CD4-positive, alpha-beta T cell treated with Interferon gamma for 1 hour (primary cell): ENCODE data around the gene TMEM176A.
"Not testable (repeated sequence)": the region's sequence is repeated elsewhere in the genome, so short reads cannot be mapped to it uniquely, and the experiment has no call there.

ENCODE experiments used
- DNase-seq: peaks from one replicate; pipeline ENCODE4 v3.0.0-alpha.2; 2020

Gene TMEM176A

DNA sequence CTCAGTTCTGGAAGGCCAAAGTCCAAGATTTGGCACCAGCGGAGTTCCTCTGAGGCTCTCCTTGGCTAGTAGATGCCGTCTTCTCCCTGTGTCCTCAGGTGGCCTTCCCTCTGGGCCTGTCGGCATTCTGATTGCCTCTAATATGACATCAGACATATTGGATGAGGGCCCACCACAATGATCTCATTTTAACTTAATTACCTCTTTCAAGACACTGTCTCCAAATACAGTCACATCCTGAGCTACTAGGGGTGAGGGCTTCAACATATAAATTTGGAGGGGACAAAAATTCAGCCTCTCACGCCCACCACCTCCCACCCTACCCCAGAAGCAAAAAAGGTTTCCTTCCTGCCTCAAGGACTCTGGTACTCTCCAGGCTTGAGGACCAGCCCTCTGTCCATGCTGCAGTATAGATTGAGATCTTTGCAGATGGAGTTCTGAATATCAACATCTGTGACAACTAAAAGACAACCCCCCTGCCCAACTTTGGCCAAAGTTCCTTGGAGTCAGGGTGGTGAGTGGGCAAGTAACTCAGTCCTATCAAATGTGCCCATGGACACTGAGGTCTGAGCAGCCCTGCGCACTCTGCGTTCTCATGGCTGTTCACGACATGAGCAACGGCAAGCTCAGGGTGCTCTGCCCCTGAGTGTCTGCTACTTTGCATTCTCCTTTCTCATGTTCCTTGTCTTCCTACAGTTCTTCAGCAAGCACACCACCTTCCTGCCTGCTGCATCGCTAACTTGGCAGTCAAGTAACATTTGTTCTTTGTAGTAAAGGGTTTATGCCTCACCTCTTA lies 11.9 kb upstream of the TMEM176A start:
- DNase-seq, result no peak

DNA sequence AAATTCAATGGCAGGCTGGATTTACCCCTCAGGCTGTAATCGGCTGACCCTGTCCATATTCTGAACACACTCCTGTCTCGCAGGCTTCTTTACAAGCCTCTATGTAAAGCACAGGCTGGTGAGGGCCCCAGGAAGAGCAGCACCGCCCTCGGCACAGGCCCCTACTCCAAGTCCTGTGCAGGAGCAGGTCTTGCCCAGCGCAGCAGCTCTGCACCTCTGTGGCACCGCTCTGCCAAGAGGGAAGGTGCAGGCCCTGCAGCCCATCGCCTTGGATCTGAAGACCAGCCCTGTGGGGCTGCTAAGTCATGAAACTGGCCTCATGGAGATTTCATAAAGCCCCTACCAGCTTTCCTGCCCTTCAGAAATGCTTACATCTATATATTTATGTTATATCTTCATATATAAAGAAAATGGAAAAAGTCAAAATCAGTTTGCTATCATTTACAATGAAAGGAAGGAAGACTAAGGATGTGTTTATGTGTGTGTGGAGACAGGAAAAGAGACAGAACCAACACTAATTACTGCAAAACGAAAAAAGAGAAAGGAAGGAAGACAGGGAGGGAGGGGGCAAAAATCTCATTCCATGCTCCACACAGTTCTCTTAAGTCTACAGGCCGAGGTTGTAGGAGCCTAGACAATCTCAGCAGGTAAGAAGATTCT lies 10.0 kb upstream of the TMEM176A start:
- no peak for DNase-seq

DNA sequence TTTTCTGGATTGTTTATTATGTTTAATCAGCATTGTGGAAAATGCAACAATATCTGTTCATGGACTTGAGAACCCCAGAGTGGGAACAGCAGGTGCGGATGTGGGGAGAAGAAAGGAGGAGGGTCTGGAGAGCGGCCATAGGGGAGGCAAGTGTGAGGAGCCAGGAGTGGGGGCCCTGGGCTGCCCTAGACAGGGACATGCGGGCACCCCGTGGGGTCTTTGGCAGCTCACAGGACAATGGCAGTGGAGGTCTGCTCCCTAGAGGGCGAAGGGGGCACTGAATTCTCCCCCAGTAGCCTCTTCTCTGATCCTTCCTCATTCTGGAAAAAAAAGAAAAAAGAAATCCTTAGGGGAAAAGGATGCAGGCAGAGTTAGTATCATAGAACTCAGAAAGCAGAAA lies 9.3 kb upstream of the TMEM176A start:
- no peak for DNase-seq

DNA sequence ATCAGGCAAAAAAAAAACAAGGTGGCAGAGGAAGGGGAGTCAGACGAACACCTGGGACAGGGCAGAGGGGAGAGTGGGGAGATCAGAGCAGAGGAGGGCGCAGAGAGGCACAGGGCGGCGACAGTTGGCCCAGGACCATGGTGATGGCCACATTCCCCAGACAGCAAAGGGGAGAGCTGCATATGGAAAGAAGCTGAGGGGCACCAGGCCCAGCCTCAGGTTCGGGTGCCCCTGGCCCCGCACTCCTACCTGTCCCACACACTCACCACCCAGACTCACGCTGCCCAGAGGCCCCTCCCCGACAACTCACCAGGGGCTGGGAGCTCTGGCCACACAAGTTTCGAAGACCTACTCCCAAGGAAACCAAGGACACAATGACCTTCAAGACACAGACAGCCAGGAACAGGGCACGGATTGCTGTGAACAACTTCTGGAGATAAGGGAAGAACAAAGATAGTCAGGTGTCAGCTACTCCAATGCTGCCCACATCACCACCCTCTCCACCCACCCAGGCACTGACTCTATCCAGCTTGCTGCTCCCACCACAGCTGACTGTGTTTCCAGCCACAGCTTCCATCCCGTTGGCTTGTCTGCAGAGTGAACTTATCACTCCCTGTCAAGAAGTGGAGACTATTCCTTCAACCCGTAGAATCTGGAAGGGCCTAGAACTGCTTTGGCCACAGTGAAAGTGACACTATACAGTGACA lies 8.7 kb upstream of the TMEM176A start:
- DNase-seq, result no peak

DNA sequence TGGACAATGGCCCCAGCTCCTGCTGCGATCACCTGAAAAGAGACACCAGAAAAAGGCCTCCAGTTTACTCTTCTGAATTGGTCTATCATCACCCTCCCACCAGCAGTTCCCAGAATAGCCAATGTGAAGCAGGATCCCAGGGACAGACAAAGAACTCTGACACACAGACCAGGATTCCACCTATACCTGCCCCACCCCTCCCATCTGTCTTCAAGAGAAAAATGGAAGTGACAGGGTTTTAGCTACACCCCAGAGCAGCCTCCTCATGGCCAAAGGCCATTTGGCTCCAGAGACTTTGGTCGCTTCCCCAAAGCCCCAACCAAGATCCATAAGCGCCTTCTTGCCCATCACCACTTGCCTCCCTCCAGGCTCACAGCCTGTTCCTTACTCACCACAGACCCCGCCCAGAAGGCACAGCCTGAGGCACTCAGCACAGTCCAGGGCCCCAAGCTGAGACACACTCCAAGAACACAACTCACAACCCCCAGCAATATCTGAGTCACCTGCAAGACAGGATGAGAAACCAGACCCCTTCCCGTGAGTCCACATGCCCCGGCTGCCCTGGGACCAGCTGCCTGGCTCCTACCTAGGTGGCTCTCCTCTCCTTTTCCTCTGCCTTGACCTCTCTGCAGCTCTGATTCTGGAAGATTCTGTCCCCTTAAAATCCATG lies 6.9 kb upstream of the TMEM176A start:
- no peak for DNase-seq

DNA sequence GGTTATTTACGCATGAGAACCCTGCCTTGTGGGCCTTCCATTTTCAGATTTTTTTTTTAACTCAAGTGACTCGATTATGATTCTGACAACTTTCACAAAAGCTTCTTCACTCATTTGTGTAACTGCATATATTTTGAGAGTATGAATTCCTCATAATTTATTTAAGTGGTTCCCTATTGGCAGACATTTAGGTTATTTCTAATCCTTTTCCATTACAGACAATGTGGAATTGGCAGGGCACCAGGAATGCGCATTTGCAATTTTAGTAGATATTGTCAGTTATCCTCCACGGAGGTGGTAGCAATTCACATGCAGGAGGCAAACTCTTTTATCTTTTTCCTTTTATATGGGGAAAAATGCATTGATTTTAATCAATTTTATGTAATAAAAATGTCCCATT lies 2.9 kb upstream of the TMEM176A start:
- no peak for DNase-seq

DNA sequence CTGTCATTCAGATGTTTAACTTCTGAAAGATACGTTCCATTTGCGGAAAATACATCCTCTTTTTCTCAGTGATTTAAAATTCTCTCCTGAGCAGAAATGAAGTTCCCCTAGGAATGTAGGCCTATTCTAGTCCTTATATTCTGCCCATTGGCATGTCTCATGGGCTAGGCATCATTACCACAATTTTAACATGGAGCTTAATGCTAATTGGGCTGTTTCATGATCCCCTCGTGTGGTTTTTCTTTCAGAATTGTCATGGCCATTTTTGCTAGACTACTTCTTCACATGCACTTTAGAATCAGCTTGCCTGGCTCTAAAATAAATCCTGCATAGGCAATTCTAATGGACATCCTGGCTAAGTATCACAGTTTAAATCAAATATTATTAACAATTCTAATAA lies 1.4 kb upstream of the TMEM176A start:
- DNase-seq, result no peak

DNA sequence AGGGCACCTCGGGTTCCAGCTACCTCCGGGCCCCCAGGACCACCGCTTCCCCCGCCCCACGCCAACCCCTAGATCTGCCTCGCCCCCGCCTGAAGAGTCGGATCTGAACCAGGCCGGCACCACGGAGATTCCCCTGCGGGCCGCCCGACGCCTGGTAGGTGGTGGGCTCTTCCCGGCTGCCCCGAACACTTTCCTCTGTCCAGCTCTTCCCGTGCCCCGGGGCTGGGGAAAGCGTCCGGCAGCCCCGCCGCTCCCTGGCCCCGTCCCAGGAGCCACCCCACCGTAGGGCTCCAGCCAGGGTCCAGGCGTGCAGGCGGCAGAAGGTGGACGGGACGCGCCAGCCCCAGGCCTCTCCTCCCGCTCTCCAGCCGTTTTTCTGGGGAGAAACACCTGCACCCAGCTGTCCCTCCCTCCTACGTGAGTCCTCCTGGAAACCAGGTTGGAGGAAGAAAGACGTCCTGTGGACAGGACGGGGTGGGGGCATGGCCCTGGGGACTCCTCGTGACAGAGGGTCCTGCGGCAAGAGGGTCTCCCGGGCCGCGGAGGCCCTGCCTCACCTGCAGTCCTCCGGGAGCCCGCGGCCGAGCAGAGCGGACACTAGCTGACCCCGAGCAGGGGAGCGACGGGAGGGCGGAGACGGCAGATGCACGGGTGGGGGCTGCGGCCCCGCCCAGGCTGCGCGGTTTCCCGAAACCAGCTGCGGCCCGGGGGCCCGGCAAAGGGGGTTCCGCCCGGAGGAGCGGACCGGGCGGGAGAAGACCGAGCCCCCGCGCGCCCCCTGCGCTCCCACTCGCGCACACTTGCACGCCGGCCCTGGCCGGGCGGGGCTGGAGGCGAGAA lies 608 bp upstream of the TMEM176A start, which contains the start of gene TMEM176B:
Gene TMEM176B, minus strand, starts transcription at position 624 of the 840 bp plus-strand sequence. CDS start 3,795 bp downstream, outside the sequence.
- DNase-seq, result no peak

DNA sequence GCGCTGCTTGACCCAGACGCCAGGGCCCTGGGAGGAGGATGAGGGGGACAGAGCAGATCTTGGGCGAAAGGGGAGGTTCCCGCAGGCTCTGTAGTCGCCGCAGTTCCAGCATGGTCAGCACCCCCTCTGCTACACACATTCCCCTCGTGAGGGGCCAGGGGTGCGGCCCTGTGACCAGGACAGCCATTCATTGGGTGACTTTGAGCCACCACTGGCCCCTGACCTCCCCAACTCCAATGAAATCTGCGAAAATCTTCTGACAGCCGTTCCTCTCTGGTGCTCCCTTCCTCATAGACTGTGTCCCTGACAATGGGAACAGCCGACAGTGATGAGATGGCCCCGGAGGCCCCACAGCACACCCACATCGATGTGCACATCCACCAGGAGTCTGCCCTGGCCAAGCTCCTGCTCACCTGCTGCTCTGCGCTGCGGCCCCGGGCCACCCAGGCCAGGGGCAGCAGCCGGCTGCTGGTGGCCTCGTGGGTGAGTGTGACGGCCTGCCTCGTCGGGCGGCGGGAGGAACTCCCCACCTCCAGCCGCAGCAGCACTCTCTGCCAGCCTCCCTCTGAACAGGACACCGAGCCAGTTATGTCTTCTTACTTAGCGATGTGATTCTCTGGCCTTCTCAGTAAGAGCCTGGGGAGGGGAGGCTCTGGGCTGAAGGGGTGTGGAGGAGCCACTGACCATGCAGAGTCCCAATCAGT lies 825 bp downstream of the TMEM176A start:
- no peak for DNase-seq

DNA sequence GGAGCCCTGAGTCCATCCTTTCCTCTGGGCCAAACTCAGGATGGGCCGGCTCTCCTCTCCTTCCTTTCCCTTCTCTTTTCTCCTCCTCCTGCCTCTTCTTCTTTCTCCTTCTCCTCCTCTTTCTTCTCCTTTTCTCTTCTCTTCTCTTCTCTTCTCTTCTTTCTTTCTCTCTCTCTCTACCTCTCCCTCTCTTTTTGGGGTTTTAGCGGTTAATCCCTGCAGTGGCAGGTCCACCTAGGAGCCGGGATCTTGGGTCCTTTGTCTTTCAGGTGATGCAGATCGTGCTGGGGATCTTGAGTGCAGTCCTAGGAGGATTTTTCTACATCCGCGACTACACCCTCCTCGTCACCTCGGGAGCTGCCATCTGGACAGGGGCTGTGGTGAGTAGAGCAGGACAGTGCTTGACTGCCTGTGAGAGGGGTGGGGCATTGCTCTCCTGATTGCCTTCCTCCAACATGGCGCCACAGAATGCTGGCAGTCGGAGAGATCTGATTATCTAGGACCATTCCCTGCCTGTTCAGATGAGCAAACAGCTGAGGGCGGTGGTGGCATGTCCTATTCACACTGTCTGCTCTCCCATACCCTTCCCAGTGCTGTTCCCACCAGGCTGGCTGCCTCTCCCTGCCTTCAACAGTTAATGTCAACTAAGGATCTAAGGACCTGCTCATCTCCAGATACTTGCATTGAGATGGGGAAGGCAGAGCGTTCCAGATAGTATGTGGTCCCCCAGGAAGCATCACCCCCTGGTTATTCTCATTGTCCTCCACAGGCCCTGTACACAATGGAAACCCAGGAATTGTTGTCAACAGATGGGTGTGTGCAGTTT lies 1.6 kb downstream of the TMEM176A start:
- no peak for DNase-seq

DNA sequence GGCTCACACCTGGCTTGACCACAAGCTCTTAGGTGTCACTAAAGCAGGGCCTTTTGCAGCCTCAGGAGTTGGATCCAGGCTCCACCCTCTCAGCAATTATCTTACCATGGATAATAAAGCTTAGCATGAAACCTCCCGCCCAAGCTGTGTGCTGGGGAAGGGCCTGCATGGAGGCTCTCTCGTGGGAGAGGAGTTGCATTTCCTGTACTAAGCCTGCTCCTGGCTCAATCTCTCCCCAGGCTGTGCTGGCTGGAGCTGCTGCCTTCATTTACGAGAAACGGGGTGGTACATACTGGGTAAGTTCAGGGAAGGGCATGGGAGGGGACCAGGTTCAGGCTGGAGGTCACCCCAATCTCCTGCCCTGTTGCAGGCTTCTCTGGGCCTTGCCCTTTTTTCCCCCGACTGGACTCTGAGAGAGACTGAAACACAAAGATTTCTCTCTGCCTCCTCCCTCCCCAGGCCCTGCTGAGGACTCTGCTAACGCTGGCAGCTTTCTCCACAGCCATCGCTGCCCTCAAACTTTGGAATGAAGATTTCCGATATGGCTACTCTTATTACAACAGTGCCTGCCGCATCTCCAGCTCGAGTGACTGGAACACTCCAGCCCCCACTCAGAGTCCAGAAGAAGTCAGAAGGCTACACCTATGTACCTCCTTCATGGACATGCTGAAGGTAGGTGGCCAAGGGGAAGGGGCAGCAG lies 2.7 kb downstream of the TMEM176A start:
- no peak for DNase-seq

DNA sequence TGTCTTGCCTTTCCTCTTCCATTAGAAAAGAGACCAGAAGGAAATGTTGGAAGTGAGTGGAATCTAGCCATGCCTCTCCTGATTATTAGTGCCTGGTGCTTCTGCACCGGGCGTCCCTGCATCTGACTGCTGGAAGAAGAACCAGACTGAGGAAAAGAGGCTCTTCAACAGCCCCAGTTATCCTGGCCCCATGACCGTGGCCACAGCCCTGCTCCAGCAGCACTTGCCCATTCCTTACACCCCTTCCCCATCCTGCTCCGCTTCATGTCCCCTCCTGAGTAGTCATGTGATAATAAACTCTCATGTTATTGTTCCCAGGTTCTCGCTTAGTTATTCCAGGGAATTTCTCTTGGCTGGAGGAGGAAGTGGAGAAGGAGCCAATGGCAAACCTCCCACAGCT lies 4.2 kb downstream of the TMEM176A start:
- DNase-seq, result no peak

DNA sequence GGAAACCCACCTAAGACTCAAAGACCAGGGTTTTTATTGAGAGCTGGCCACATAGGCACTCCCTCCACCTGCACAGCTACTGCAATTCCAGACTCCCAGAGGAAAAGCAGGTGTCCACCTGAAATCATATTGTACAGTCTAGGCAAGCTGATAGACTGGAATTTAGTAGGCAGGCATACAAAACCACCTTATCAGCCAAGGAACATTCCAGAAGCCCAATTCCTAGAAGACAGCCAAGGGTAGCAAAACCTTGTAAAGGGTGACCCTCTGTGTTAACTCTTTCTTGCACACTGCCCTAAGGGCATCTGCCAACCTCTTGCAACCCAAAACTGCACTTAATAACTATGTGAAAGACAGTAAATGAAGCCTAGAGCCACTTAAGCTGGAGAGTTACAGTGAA lies 5.3 kb downstream of the TMEM176A start:
- DNase-seq, result no peak

DNA sequence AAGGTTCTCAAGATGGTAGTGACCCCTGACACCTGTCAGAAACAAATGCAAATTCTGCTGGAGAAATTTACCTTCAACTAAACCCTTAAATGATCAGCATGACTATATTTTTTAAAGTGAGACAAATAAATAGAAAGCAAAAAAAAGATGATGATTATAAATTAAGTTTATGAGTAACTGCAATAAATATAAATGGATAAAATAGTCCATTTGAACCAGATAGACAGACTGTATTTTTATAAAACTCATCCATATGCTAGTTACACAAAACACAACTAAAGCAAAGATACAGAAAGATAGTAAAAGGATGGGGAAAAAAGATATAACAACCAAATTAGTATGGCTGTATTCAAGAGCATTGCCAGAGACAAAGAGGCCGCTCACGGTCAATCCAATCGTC lies 5.9 kb downstream of the TMEM176A start:
- no peak for DNase-seq

DNA sequence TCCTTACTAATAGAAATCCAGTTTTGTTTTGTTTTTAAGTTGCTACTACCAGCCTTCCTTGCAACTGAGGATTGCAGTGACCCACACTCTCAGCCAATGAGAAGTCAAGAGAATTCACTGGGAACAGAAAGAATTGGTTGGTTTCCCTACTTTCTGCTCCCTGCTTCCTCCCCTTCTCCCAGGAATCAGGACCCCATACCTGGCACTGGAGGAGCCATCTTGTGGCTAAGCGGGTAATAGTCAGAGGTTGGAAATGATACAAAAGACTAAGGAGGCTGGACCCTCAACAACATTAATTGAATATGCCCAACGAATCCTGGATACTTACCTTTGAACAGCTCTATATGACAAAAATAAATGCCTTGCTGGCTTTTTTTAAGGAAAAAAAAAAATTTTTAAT lies 6.3 kb downstream of the TMEM176A start:
- DNase-seq, result no peak

DNA sequence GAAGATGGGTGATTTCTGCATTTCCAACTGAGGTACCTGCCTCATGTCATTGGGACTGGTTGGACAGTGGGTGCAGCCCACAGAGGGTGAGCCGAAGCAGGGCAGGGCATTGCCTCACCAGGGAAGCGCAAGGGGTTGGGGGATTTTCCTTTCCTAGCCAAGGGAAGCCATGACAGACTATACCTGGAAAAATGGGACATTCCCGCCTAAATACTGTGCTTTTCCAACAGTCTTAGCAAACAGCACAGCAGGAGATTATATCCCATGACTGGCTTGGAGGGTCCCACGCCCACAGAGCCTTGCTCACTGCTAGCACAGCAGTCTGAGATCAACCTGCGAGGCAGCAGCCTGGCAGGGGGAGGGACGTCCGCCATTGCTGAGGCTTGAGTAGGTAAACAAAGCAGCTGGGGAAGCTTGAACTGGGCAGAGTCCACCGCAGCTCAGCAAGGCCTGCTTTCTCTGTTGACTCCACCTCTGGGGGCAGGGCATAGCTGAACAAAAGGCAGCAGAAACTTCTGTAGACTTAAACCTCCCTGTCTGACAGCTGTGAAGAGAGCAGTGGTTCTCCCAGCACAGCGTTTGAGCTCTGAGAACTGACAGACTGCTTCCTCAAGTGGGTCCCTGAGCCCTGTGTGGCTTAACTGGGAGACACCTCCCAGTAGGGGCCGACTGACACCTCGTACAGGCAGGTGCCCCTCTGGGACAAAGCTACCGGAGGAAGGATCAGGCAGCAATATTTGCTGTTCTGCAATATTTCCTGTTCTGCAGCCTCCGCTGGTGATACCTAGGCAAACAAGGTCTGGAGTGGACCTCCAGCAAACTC lies 7.3 kb downstream of the TMEM176A start:
- DNase-seq, result not testable (repeated sequence)

DNA sequence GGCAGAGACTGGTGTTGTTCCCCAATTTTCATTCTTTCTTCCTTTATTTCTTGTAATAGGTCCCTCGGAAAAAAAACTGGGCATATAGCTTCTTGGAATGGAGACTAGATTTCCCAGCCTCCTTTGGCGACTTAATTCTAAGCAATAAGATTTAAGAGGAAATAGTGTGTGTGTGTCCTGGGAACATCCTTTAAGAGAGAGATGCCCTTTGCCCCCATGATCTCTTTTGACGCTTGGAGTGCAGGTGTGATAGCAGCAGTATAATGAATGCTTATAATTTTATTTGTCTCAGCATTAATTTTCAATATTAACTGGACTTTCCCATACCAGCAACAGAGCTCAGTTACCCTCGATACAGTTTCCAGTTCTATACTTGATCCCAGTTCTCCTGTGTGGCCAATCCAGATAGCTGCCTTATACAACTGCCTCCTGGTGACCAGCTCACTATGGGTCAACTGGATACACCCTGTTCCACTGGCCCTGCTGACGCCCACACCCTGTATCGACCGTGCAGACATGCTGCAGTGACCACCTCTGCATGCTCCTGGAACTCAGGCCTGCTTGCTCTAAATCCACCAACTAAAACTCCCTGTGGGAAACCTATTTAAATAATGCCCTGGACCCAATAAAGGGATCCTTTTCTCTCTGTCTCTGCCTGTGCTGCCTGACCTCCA lies 13.9 kb downstream of the TMEM176A start:
- DNase-seq, result no peak

DNA sequence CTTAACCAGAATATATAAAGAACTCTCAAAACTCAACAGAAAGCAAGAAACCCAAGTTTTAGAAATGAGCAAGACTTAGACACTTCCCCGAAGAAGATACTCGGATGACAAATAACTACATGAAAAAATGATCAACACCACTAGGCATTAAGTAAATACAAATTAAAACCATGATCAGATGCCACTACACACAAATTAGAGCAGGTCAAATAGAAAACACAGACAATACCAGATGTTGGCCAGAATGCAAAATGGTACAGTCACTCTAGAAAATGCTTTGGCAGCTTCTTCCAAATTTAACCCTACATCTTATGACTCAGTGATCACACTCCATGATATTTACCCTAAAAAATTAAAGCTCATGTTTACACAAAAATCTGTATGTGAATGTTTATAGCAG lies 18.4 kb downstream of the TMEM176A start:
- DNase-seq, result no peak

DNA sequence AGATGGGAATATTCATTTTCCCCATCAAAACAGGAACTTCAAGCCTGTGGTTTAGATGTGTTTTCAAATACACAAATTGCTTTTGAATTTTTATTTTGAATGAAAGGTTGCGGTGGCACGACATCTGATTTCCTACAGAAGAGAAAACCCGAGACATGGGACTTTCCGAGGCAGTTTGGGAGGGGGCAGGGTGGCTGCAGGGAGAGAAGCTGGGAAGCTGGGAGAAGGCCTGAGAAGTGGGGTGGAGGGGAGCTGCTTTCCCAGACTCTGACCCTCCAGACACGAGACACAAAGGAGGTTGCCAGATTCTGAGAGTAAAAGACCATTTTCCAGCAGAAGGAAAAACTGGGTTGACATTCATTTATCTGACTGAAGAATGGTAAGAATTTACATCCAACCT lies 19.6 kb downstream of the TMEM176A start:
- DNase-seq, result no peak
